HG03558 (cell line): ENCODE measurements around the gene PARK7.

Source experiments
- ATAC-seq: cut with Tn5 transposase; IDR thresholded peaks from one replicate; pipeline ENCODE4 v1.9.1; 2021; ENCODE audit warnings: moderate number of reproducible peaks; ENCODE audit not compliant: unreplicated experiment; ENCODE audit errors: extremely low read depth

The PARK7 gene

DNA sequence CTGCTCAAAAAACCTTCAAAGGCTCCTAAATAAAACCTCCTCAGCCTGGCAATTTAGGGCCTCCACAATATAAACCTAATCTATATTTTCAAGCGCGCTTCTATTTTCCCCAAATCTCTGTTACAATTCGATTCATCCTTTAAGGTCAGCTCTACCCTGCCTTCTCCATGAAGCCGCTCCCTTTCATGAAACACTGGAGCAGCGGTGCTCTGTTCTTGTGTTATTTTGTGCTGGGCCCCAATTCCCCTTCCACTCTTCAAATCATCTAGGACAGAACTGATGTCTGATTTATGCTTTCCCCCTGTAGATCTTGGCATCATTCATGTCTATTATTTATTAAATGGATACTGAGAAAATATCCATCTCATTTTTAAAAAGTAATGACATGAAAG is 57.7 kb downstream of the PARK7 start:
- ATAC-seq = no peak

DNA sequence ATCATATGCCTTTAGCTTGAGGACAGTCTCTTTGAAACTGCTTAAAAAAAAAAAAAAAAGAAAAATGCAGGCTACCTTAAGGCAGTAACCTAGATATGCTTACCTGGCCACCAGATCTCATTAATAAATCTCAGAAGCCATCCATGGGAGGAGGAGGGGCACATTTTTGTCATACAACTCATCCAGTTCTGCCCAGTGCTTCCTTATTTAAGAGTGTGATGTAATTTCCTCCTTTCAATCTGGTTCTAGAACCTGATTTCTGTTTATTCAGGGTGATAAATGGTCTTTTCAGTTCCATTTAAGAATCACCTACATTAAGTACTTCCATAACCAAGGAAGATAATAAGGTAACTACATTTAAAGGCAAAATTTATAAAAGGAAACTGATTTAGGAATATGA is 58.5 kb downstream of the PARK7 start:
- ATAC-seq = no peak

DNA sequence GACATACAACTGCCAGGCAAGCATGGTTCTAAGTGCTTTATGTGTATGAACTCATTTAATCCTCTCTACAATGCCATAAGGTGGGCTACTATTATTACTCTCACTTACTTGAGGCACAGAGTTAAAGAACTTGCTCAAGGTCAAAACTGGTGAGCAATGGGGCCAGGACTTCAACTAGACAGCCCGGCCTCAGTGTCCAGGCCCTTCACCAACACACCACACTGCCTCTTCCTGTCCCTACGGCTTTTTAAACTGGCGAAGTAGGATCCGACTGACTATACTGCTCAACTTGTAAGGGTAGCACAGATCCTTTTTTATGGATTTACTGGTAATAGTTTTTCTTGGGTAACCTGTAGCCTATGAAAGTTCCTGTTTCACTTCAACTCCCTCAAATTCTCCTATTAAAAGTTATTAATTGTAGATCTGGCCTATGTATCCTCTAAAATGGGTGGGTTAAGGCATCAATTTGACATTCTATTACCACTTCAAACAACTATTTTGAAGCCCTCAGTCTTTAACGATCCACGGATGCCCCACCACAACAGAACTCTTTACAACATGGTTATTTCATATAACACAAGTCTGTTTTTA is 60.3 kb downstream of the PARK7 start:
- ATAC-seq = no peak

DNA sequence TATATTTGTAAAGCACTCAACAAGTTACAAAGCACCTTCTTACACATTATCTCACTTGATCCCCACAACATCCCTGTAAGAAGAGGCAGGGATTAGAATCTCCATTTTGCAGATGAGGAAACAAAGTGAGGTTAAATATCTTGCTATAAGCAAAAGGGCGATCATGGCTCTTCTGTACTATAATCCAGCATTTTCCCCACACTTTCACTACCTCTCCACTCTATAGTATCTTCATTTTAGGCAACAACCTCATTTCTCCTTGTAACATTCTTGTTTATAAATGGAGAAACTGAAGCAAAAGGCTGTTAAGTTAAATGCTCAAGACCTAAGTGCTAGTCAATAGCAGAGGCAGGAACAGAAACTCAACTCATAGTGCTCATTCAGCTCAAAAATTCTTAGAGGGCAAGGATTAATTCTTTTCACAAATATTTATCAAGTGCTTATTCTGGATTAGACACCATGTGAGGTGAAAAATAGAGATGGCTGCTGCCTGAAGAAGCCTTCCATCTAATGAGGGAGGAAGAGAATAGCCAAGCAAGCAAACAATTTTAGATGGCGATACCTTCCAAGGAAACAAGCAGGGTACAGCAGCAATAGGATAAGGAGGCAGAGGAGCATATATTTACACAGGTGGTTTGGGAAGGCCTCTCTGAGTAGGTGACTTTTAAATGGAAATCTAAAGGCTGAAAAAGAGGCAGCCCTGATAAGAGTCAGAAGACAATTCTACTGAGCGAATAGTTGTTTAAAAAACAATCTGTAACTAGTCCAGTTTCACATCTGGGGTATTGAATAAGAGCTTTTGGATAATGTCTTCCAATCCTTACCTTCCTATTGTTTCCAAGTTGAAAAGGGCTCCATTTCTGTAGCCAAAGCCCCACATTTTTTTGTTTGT is 61.1 kb downstream of the PARK7 start:
- ATAC-seq = no peak

DNA sequence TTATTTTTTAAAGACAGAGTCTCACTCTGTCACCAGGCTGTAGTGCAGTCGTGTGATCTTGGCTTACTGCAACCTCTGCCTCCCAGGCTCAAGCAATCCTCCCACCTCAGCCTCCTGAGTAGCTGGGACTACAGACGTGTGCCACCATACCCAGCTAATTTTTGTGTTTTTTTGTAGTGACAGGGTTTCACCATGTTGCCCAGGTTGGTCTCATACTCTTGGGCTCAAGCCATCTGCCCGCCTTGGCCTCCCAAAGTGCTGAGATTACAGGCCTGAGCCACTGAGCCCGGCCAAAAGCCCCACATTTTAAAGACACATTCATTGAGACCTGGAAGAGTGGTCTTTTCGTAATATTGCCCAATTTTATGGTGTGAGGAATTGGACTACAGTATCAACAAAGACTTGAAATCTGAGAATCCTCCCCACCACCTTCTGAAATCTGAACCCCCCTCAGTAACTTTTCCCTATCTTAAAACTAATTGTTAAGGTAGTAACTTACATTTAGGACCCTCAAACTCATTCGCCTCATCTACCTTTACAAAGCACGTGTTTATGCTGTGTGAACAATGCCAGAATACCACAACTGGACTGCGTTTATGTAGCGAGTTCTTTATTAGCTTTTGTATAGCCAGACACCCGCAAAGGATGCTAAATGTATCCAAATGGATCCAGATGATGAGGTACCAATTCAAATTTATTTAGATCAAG is 61.9 kb downstream of the PARK7 start:
- no peak for ATAC-seq

DNA sequence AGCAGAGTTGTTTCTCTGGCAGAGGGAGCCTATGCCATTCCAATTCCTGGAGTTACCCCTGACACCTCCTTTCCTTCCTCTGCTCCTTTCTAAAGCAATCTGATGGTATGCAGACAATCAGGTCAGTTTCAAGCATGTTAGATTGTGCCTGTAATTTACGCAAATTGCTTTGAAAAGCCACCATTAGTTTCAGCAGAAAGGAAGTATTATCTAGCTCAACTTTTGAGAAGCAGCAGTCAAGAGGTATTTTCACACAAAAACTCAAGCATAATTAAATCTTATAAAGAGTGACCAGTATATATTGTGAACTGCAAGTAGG is 62.4 kb downstream of the PARK7 start:
- no peak for ATAC-seq

DNA sequence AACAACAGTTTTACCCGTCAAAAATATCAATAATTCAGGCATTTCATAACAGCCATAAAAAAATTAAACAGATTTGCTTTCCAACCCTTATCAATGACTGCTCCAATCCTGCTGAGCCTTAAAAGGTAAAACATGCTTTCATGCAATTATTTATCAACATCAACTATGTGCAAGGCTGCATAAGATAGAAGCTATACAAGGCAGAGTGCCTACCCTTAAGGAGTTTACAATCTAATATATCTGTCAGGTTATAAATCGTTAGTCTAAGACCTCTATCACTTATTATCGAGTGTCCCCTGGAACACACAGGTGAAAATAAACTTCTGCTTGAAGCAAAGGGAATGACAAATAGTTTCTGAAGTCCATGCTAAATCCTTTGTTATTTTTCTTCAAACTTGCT is 62.8 kb downstream of the PARK7 start:
- no peak for ATAC-seq

DNA sequence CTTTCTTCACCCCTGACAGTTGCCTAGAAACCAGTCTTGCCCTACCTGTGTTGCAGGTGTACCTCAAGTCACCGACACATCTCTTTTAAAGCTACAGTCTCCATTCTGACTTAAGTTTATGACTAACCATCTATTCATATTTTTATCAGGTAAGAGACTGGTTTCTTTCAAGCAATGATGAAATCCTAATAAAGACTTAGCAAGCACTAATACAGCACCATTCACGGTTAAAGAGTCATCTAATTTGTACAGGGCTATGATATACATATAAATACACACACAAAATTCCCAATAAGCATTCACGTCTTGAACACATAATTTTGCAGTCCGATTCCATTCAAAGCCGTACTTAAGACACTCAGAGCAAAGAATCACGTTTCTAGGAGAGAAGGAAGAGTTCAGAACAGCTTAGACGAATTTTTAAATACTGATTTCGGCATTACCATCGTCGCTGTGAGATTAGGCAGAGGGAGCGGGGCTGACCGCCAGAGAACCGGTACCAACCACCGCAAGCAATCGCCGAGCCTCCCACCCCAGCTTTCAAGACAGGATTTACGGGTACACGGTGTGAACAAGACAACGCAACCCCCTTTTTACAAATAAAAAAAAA is 63.7 kb downstream of the PARK7 start:
- no peak for ATAC-seq

DNA sequence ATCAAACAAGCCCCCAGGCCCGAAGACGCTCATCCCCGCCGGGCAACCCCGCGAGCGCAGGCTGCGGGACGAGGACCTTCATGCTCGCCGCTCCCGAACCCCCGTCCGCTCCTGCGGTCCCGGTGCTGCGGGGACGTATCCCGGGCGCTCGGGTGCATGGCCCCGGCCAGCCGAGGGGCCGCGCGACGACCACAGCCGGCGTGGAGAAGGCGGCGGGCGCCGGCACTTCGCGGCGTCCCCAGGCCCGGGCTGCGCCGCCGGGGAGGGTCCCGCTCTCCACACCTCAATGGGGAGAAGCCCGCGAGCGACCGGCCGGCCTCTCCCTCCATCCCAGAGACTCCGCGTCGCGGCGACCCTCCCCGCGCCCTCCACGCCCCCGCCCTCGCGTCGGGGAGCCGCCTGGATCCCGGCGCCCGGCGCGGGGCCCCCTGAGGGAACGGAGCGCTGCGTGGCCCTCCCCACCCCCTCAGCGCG is 64.2 kb downstream of the PARK7 start:
- no peak for ATAC-seq

DNA sequence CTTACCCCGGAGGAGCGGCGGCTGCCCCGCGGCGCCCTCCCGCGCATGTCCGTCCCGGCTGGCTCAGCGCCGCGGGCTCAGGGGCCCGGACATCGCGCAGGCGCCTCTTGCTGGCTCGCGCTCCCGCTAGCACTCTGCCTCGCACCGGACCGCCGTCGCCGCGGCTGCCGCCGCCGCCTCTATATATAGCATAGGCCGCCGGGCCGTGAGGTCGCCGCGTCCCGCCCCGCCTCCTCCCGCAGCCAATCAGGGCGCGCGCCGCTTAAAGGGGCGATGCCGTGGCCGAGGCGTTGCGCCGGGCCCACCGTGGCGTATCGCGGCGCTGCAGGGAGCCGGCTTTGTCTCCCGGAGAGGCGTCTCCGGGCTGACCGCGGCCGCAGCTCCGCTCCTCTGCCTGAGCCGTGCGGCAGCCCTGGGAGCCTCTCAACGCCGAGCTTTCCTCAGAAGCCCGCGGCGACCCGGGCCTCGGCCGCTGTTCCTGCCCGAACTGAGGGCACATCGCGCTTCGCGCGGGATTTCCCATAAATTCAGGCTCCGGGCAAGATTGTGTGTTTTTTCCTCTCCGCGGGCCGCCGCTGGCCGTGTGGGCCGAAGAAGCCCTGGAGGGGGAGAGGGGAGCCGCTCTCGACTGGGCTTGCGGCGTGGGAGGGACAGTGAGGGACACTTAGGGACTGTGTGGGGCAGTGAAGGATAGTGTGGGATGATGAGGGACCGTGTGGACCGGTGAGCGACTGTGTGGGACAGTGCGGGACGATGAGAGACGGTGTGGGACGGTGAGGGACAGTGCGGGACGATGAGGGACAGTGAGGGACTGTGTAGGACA is 64.9 kb downstream of the PARK7 start, which contains the start of gene ERRFI1:
ERRFI1 (minus strand) TSS at position 157 of the 823 bp plus-strand sequence. CDS start 10,690 bp downstream, outside the sequence.
- ATAC-seq = peak; percentile 70

DNA sequence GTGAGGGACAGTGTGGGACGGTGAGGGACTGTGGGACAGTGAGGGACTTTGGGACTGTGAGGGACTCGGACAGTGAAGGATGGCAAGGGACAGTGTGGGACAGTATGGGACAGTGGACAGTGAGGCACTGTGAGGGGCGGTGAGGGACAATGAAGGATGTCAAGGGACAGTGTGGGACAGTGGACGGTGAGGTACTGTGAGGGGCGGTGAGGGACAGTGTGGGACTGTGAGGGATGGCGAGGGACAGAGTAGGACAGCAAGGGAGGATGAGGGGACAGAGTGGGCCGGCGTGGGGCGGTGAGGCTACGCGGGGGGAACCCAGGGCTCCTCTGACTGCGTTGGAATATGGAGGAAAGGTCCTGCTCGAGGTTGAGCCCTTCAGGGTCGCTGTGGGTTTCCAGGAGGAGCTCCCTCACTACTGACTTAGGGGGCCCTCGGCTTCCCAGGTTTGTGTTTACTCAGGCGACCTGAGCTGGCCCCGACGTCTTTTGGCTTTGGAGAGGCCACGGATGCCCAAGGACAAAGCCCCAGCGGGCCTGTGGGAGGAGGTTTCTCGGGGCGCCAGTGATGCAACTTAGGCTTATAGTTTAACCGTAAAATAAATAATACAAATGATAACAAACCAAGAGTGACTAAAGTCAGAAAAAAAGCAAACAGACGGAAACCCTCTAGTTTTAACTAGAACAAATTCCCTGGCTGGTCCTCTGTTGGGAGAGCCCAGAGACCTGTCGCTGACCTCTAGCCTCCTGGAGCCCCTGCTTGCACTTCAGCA is 65.7 kb downstream of the PARK7 start:
- ATAC-seq = no peak

DNA sequence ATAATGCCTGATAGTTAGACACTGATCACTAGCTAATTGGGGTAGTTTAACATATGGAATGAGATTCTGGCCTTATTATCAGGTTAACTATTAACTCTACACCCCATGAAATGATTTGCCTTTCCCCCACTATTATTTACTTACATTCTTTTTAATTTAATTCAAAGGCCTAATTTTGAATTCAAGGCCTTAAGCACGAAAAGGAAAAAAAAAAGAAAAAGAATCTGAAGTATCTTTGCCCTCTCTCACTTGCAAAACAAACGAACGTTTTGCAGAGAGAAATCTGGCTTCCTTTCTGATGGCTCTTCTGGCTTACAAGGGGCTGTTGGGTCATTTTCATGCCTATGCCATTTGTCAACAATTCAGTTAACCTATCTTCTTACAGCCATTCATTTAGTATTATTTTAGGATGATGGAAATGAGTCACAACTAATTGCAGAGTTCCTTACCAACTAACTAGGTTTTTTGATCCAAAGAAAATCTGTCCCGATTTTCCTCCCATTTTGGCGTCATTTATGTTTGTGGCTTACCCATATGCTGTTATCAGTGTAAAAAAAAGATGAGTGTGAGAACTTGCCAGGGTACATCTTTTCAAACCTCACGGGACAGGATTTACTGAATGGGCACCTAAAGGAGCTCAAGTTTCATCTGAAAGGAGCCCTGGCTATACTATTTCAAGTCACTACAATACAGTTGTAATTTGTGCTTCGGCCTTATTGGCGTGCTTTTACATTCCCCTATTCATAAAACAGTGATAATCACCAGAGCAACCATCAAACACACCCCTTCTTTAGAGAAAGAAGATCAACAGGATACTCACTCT is 66.4 kb downstream of the PARK7 start:
- no peak for ATAC-seq

DNA sequence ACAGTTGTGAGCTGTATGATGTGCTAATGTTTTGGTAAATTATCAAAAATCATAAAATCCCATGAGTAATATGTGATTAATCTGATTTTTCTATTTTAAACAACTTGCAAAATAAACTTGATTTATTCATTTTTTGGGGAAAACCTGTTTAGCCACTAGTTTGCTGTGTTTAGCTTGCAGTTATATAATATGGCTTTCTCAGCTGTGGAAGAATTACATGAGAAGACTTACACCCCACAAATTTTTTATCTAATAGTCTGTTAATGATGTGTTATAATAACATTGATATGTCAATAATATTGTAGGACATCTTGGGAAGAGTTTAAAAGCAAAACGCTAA is 67.0 kb downstream of the PARK7 start:
- ATAC-seq = no peak

DNA sequence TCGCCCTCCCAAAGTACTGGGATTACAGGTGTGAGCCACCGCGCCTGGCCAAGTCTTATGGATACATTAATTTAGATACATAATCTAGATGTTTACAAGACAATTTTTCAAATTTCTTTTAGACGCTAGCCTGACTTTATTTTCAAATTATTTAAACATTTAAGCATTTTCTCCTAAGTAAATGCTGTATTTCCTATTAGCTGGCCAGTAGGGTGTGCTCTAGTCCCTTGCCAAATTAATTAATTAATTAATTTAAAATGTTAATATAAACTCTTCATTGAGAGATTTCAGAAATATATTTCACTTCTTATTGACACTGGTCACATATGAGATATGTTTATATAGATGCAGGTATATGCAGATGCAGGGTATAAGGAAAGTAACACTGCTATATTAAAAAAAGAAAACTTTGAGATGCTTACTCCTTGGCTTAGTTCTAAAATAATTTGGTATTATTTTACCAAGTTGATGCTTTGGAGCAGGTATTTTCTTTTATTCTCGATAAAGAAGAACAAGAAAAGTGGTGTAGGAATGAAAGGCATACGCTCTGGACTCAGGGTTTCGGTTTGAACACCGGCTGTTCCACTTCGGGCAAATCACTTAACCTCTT is 69.8 kb downstream of the PARK7 start:
- ATAC-seq = no peak

DNA sequence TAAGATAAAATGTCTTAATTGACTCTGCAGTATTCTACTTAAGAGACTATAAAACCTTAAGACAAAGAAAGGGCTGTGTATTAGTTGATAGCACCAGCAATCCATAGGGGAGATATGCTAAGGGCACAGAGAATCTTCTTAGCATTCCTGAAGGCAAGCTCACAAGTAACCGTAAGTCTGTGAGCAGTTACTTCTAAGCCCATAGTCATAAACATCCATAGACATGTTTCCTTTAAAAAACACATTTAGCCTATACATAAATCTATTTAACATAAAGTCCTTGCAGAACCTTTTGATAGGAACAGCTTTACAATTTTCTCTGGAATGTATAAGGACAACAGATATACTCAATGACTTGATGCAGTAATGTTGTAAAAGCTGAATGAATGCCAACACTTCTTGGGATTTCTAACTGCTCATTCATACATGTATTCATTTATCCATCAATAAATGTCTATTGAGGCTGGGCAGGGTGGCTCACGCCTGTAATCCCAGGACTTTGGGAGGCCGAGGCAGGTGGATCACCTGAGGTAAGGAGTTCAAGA is 70.9 kb downstream of the PARK7 start:
- ATAC-seq = no peak

DNA sequence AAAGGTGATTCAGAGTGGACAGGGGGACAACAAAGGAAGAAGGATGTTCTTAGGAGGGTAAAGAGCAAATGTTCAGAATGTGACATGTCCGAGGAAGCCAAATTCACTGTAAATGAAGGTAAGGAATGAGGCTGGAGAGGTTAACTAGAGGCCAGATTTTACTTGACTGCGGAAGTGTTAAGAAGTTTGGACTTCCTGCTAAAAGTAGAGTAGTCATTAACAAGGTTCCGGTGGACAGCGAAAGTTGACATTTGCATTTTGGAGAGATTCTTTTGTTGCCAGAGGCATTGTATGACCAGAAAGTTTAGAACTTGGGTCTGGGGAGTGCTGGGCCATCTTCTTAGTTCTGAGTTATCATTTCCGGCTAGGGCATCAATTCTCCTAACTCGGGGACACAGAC is 71.8 kb downstream of the PARK7 start:
- no peak for ATAC-seq
